Activated CD8-positive, alpha-beta memory T cell treated with anti-CD3 and anti-CD28 coated beads, Interleukin-2, amount 50 U/mL, for 4 hours (primary cell): ENCODE measurements around the gene KIF3B.
A peak's percentile ranks its signal among the peaks of the same experiment; 100 is the strongest.
"Not testable (repeated sequence)": the region's sequence is repeated elsewhere in the genome, so short reads cannot be mapped to it uniquely, and the experiment has no call there.

Experiments used
- DNase-seq: peaks from one replicate; pipeline ENCODE4 v3.0.0-alpha.2; 2020

Gene KIF3B

GRCh38 chr20:32357869-32358631 is 80.6 kb downstream of the KIF3B start, which contains the start of gene ASXL1:
TSS of gene ASXL1 (plus strand) at chr20:32358331. CDS start at chr20:32358776, 445 bp downstream.
- peak; percentile 93 for DNase-seq

- no peak for DNase-seq
These were observed 81.1 kb downstream of the KIF3B start for GRCh38 chr20:32358632-32358882.

GRCh38 chr20:32358883-32359632 is 81.6 kb downstream of the KIF3B start:
- peak; percentile 74 for DNase-seq

GRCh38 chr20:32359633-32360332 is 82.3 kb downstream of the KIF3B start:
- DNase-seq = no peak

- DNase-seq = no peak
These were observed 82.8 kb downstream of the KIF3B start for GRCh38 chr20:32360333-32360634.

GRCh38 chr20:32362901-32363364 is 85.5 kb downstream of the KIF3B start:
- no peak for DNase-seq

GRCh38 chr20:32363492-32363891 is 86.0 kb downstream of the KIF3B start:
- DNase-seq = no peak

- DNase-seq = no peak
These were observed 87.2 kb downstream of the KIF3B start for GRCh38 chr20:32364554-32365208.

- DNase-seq = no peak
These were observed 88.1 kb downstream of the KIF3B start for GRCh38 chr20:32365564-32365963.

- no peak for DNase-seq
These were observed 88.9 kb downstream of the KIF3B start for GRCh38 chr20:32366380-32366779.

GRCh38 chr20:32368323-32368722 is 90.9 kb downstream of the KIF3B start:
- DNase-seq = no peak

- DNase-seq = no peak
These were observed 91.5 kb downstream of the KIF3B start for GRCh38 chr20:32368925-32369324.

- DNase-seq = no peak
These were observed 93.4 kb downstream of the KIF3B start for GRCh38 chr20:32370897-32371296.

- DNase-seq = no peak
These were observed 101.0 kb downstream of the KIF3B start for GRCh38 chr20:32378461-32378860.

- not testable (repeated sequence) for DNase-seq
These were observed 102.6 kb downstream of the KIF3B start for GRCh38 chr20:32380037-32380436.

GRCh38 chr20:32380745-32381144 is 103.3 kb downstream of the KIF3B start:
- DNase-seq = no peak

- no peak for DNase-seq
These were observed 104.9 kb downstream of the KIF3B start for GRCh38 chr20:32382102-32382950.

- not testable (repeated sequence) for DNase-seq
These were observed 106.0 kb downstream of the KIF3B start for GRCh38 chr20:32383441-32383840.
